ENCODE measurements around the gene NPTN.
"Not testable (repeated sequence)": the region's sequence is repeated elsewhere in the genome, so short reads cannot be mapped to it uniquely, and the experiment has no call there.

Gene NPTN

GRCh38 chr15:73550190-73550589 lies 83.0 kb downstream of the NPTN start:
- POLR2A ChIA-PET, result interaction anchor here (0.6 kb wide), 1 partner anchor 124 kb away, joined by 3 read pairs; no protein-coding TSS in a partner anchor
- no peak for TF ChIP-seq CTBP1 (IDR thresholded peaks at IDR 0.05; ENCODE audit: borderline replicate concordance)
- no peak for TF ChIP-seq FOXA1 (IDR thresholded peaks at IDR 0.05)
- TF ChIP-seq ELF4 (IDR thresholded peaks at IDR 0.05), result no peak
- no peak for TF ChIP-seq ZNF384 (IDR thresholded peaks at IDR 0.05)
- no peak for TF ChIP-seq FOXM1 (IDR thresholded peaks at IDR 0.05; ENCODE audit: borderline replicate concordance)
- no peak for TF ChIP-seq HDGF (IDR thresholded peaks at IDR 0.05; ENCODE audit: borderline replicate concordance)
- TF ChIP-seq SUZ12 (IDR thresholded peaks at IDR 0.05), result no peak
- TF ChIP-seq SP1 (IDR thresholded peaks at IDR 0.05), result no peak
- TF ChIP-seq TARDBP (IDR thresholded peaks at IDR 0.05), result no peak
- no peak for TF ChIP-seq ARNT (IDR thresholded peaks at IDR 0.05)
- no peak for TF ChIP-seq BHLHE40 (IDR thresholded peaks at IDR 0.05; ENCODE audit: borderline replicate concordance)
- TF ChIP-seq PKNOX1 (IDR thresholded peaks at IDR 0.05), result no peak
- no peak for TF ChIP-seq FOXK2 (IDR thresholded peaks at IDR 0.05)
- no peak for TF ChIP-seq LEF1 (IDR thresholded peaks at IDR 0.05; ENCODE audit: borderline replicate concordance)
- no peak for TF ChIP-seq L3MBTL2 (conservative IDR thresholded peaks at IDR 0.05)
- TF ChIP-seq NFRKB (IDR thresholded peaks at IDR 0.05), result no peak
- DNase-seq (ENCODE audit: extremely low spot score), result no peak
- CTCF ChIA-PET, result interaction anchor here (0.8 kb wide), 1 partner anchor 10 kb away, joined by 4 read pairs; no protein-coding TSS in a partner anchor

- CTCF ChIA-PET; POLR2A ChIA-PET; DNase-seq (ENCODE audit: extremely low spot score): not testable (repeated sequence)
Observed at GRCh38 chr15:73548925-73549324, 84.3 kb downstream of the NPTN start.

- TF ChIP-seq FOXM1 (IDR thresholded peaks at IDR 0.05; ENCODE audit: borderline replicate concordance) (no peak), BHLHE40 (IDR thresholded peaks at IDR 0.05; ENCODE audit: borderline replicate concordance) (no peak), NFRKB (IDR thresholded peaks at IDR 0.05) (no peak), L3MBTL2 (conservative IDR thresholded peaks at IDR 0.05) (no peak), ZNF384 (IDR thresholded peaks at IDR 0.05) (no peak), HDGF (IDR thresholded peaks at IDR 0.05; ENCODE audit: borderline replicate concordance) (no peak), FOXK2 (IDR thresholded peaks at IDR 0.05) (no peak), ELF4 (IDR thresholded peaks at IDR 0.05) (no peak), LEF1 (IDR thresholded peaks at IDR 0.05; ENCODE audit: borderline replicate concordance) (no peak), PKNOX1 (IDR thresholded peaks at IDR 0.05) (no peak), CTBP1 (IDR thresholded peaks at IDR 0.05; ENCODE audit: borderline replicate concordance) (no peak), SP1 (IDR thresholded peaks at IDR 0.05) (no peak), TARDBP (IDR thresholded peaks at IDR 0.05) (no peak), SUZ12 (IDR thresholded peaks at IDR 0.05) (no peak), ARNT (IDR thresholded peaks at IDR 0.05) (no peak), FOXA1 (IDR thresholded peaks at IDR 0.05) (no peak)
- DNase-seq (ENCODE audit: extremely low spot score), result no peak
- ChIA-PET POLR2A (no interaction called here), CTCF (interaction anchor here (1.3 kb wide), 1 partner anchor 95 kb away, joined by 3 read pairs; no protein-coding TSS in a partner anchor)
Observed at GRCh38 chr15:73541479-73541878, 91.7 kb downstream of the NPTN start.

GRCh38 chr15:73540161-73540560 lies 93.0 kb downstream of the NPTN start:
- no peak for DNase-seq (ENCODE audit: extremely low spot score)
- POLR2A ChIA-PET, result no interaction called here
- TF ChIP-seq NFRKB (IDR thresholded peaks at IDR 0.05) (no peak), ARNT (IDR thresholded peaks at IDR 0.05) (no peak), FOXK2 (IDR thresholded peaks at IDR 0.05) (no peak), ZNF384 (IDR thresholded peaks at IDR 0.05) (no peak), SP1 (IDR thresholded peaks at IDR 0.05) (no peak), TARDBP (IDR thresholded peaks at IDR 0.05) (no peak), FOXM1 (IDR thresholded peaks at IDR 0.05; ENCODE audit: borderline replicate concordance) (no peak), FOXA1 (IDR thresholded peaks at IDR 0.05) (no peak), CTBP1 (IDR thresholded peaks at IDR 0.05; ENCODE audit: borderline replicate concordance) (no peak), SUZ12 (IDR thresholded peaks at IDR 0.05) (no peak), LEF1 (IDR thresholded peaks at IDR 0.05; ENCODE audit: borderline replicate concordance) (no peak), L3MBTL2 (conservative IDR thresholded peaks at IDR 0.05) (no peak), ELF4 (IDR thresholded peaks at IDR 0.05) (no peak), PKNOX1 (IDR thresholded peaks at IDR 0.05) (no peak), HDGF (IDR thresholded peaks at IDR 0.05; ENCODE audit: borderline replicate concordance) (no peak), BHLHE40 (IDR thresholded peaks at IDR 0.05; ENCODE audit: borderline replicate concordance) (no peak)
- CTCF ChIA-PET, result interaction anchor here (0.6 to 1.3 kb wide), 2 partner anchors 96 to 213 kb away, joined by 3 read pairs; no protein-coding TSS in a partner anchor

- ChIA-PET CTCF (interaction anchor here (0.6 kb wide), 1 partner anchor 213 kb away, joined by 3 read pairs; no protein-coding TSS in a partner anchor), POLR2A (no interaction called here)
- no peak for TF ChIP-seq PKNOX1 (IDR thresholded peaks at IDR 0.05)
- no peak for TF ChIP-seq SP1 (IDR thresholded peaks at IDR 0.05)
- no peak for TF ChIP-seq BHLHE40 (IDR thresholded peaks at IDR 0.05; ENCODE audit: borderline replicate concordance)
- no peak for TF ChIP-seq CTBP1 (IDR thresholded peaks at IDR 0.05; ENCODE audit: borderline replicate concordance)
- no peak for TF ChIP-seq FOXK2 (IDR thresholded peaks at IDR 0.05)
- no peak for TF ChIP-seq FOXM1 (IDR thresholded peaks at IDR 0.05; ENCODE audit: borderline replicate concordance)
- DNase-seq (ENCODE audit: extremely low spot score), result no peak
Observed at GRCh38 chr15:73539212-73540128, 93.7 kb downstream of the NPTN start.

Measured in HEK293T (cell line).